HG03378 (cell line): ENCODE measurements around the gene NETO1.
A peak's percentile ranks its signal among the peaks of the same experiment; 100 is the strongest.

Source experiments
- ATAC-seq: cut with Tn5 transposase; IDR thresholded peaks from one replicate; pipeline ENCODE4 v1.9.1; 2021; ENCODE audit warnings: mild to moderate bottlenecking, moderate library complexity; ENCODE audit not compliant: unreplicated experiment

The NETO1 gene

DNA sequence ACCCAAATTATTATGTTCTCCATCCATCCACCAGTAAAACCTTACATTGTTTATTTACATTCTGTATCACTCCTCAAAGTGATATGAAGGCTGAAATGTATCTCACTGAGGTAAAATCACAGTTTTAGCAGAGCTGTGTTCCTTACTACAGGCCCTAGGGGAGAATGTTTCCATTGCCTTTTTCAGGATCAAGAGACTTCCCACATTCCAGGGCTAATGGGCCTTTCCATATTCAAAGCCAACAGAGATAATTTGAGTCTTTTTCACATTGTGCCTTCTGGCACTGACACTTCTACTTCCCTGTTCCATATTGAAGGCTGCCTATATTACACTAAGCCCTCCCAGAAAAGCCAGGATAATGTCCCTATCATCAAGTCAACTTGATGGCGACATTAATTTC lies 20.0 kb downstream of the NETO1 start:
- ATAC-seq: no peak

DNA sequence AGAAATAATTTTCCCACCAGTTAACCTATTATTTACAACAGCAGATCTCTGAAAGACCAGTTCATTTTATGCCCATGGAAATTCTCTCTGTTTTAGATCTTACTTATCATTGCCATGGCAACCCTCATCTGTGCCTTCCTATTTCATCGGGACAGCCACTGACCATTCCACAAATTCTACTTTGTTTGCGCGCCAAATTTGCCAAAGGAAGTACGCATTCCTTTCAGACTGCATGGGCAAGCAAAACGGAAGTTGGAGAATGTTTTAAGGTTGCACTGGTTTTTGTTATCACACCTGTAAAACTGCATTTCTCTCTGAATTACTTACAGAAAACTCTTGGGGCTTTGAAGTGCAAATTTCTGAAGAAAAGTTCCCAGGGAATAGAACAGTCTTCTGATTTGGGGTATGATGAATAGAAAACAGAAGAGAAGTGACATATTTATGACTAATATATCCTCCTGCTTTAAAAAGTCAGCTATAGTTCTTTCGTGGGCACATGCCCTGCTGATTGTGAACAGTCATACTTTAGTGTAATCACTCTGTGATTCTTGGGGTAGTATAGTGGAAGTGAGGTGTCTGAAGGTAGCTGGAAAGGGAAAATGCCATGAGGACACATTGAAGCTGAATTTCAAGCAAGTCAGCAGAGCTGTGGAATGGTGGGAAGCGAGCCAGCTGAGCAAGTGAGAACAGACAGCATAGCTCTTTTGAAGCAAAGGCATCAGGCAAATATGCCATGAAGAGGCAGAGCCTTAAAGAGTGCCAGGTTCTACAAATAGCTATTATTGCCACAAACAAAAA lies 20.9 kb downstream of the NETO1 start:
- ATAC-seq: no peak

DNA sequence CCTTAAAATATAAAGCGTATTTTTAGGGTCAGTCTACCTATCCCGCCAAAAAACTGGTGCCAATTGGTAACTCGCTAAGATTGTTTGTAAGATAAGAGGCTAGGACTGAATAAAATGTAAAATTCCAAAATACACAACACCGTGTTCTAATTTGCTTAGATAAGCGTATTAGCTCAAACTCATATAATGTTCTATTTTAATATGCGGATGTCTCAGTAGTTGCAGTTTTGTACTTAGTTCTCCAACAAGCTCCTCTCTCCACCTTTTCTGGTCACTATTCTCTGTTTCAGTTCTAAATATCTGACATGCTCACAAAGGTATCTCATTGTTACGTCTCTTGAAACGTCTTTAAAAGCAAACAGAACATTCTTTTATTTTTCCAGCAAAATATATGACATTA lies 24.0 kb downstream of the NETO1 start:
- ATAC-seq: no peak

DNA sequence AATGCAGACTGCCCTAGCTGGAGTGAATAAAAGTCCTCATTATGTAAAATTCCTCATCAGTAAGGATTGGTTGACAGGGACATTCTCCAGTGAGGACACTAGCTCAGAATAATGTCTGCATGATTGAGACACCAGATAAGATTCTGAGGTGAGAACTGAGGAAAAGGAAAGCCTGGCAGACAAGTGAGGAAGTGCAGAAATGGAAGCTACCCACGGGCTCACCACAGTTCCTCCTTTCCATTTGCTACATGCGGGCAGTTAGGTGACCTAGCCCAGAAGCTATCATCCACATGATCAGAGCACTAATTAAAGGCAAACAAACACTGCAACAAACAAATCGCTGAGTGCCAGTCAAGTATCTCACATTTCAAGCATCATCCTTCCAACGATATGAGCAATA lies 27.7 kb downstream of the NETO1 start:
- no peak for ATAC-seq

DNA sequence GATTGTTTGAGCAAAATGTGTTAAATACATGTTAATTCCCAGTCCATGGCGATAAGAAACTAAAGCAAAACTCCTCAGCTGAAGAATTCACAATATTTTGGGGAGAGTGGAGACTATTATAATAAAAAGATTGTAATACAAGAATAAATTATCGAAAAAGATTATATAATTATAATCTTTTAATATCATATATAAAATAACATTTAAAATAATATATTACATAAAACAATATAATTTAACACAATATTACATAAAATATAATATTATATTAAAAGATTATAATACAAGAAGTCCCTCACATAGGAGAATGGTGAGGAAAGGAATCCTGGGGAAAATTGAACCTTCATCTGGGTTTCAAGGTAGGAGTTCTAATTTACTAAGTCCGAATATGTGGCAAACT lies 33.1 kb downstream of the NETO1 start:
- no peak for ATAC-seq

DNA sequence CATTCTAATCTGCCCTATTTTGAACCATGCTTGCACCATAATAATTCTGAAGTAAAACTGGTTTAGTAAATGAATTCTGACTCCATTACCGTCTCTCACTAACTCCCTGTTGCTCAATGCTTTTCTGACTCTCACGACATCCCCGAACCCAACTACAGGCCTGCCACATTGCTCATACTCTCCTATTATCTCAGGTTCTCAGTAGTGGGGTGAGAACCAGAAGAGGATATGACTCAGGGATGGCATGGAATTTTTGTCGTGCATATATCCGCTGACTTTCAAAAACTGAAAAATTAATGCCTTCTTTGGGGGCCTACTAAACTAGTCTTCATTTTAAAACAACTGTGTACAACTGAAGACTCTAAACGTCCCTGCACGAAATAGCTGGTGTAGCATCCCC lies 34.3 kb downstream of the NETO1 start:
- ATAC-seq: no peak

DNA sequence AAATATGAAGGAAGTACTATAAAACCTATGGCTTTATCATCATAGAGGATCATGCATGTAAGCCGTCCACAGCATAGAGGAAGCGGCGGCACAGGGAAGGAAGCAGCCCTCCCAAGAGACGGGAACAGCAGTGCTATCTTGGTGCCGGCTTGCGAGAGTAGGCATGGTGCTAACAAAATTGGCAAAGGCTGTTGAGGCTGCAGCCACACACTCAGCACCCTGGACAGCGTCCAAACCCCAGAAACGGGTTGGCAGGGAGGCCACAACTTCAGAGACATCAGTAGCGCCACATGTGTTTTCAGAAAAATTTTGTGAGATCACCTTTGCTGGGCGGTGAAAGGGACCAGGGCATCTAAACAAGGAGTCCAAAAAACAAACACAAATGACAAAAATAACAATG lies 37.7 kb downstream of the NETO1 start:
- no peak for ATAC-seq

DNA sequence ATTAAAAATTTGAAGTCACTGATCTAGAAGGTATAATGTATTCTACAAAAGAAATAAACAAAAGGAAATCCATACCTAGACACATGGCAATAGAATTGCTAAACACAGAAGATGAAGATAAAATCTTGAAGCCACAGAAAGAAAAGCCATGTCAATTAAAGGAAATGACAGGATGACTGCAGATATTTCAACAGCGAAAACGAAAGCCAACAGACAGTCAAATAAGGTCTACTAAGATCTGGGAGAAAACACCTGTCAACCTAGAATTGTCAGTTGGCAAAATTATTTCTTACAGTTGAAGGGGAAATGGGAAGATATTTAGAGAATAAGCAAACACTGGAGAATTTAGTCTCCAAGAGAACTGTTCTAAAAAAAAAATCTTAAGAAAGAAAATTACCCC lies 39.2 kb downstream of the NETO1 start:
- ATAC-seq: no peak

DNA sequence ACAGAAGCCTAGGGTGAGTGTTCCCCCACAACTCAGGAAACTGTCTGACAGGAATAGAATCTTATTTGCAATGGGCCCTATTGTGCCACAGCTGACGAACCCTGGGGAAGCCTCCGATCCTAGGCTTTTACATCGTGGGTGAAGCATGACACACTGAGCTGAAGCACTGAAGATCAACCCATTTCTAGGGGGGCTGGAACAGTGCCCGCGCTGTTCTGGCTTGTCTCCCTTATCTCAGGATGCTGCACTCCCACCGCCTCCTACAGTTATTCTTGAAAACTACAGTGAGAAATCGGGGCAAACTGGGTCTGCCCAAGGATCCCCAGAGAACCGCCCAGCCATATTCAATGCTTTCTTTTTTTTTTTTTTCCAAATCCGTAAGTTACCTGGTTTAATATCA lies 41.1 kb downstream of the NETO1 start:
- ATAC-seq: no peak

DNA sequence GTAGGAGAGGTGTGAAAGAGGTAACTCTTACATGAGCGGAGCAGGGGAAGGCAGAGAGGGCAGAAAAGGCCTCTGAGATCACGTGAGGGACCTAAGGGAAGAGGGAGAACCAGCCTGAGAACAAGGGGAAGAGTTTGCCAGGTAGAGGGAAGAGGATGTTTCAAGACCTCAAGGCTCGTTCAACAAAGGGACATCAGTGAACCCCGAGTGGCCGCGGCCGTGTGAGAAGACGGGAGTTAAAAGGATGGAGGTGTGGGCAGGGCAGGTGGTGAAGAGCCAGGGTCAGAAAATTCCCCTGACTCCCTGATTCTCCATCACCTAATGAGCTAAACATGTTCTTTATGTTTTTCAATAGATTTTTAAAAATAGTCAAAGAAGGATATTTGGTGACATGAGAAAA lies 44.4 kb downstream of the NETO1 start:
- no peak for ATAC-seq

DNA sequence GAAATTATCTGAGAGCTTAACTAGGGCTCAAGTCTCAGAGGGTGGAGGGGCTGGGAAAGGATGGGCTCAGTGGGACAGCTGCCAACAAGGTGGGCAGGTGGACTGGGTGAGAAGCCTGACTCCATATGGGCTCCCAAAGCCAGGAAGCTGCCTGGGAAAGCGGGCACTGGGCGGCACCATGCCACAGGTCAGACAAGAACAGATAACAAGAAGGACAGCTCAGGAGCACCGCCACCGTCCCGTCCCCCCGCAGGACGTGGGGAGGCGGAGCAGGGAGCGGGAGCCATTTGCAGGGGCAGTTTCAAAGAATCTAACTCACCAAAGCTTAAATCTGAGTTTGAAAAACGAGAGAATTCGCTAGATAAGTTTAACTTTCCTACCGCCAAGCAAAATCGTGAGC lies 45.6 kb downstream of the NETO1 start:
- no peak for ATAC-seq

DNA sequence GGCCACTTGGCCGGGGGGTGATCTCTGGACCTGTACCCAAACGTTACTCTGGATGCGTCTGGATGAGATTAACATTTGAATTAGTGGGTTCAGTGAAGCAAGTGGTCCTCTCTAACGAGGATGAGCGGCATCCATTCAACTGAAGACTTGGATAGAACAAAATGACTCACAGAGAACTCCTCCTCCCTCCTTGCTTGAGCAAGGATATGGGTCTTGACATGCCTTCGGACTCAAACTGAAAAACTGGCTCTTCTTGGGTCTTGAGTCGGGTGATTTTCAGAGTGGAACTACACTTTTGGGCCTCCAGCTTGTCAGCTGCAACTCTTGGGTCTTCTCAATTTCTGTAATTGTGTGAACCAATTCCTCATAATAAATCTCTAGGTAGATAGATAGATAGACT lies 47.2 kb downstream of the NETO1 start:
- ATAC-seq: no peak

DNA sequence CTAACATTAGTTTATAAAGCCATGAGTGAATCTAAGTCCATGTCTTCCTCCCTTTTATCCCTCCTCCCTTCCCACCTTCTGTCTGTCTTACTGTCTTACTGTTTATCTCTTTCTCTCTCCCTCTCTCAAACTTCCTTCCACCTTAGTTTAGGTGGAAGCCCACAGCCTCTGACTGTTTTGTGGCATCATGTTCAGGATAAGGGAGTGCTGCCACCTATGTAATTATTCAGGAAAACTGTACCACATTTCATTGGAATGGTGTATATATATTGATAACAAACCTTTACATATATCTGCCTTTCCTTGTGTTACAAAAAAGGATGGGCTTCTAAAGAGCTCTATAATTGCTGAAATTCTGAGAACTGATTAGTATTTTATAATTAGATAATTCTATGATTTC lies 48.7 kb downstream of the NETO1 start:
- no peak for ATAC-seq

DNA sequence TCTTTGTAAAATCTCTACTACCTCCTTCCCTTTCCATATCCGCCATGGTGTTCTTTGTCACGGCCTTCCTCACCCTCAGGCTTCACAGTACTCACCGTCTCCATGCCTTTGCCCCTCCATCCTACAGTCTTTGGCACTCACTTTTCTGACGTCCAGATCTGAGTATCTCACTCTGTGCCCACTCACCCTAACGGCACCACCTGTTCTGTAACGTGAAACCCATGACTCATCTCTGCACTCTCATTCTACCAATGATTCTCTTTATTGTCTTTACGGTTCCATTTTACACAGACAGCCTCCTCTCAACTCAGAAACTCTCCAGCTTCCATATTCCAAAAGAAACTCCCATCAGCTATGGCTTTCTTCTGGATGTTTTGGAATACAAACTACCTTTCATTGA lies 56.7 kb downstream of the NETO1 start:
- ATAC-seq: peak; percentile 82

DNA sequence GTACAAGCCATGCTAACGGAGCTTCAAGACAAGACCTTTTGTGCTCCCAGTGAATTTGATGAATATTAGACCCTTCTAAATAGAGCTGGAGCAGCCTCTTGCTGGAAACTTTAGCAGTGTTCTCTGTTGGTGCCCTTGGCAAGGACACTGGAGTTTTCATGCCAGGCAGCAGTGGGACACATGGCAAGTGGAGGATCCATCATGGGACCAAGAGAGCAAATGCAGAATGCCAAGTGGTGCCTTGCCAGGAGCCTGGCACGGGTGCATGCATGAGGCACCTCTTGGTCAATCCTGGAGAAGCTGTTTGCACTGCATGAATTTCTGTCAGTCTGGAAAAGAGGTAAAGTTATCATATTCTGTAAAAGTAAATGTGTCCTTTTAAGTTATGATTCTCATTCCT lies 59.1 kb downstream of the NETO1 start:
- ATAC-seq: no peak

DNA sequence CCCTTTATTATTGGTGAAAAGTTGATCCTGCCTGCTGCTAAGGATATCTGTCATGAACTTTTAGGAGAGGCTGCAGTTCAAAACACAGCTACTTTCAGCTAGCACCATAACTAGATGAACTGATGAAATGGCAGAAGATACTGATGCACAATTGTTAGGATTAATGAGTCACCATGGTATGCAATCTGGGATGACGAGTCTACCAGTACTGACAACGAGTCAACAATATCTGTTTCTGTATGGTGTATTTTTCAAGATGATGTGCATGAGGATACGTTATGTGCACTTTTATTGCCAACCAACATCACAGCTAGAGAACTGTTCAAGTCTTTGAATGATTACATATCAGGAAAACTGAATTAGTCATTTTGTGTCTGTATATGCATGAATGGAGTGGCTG lies 68.7 kb downstream of the NETO1 start:
- no peak for ATAC-seq

DNA sequence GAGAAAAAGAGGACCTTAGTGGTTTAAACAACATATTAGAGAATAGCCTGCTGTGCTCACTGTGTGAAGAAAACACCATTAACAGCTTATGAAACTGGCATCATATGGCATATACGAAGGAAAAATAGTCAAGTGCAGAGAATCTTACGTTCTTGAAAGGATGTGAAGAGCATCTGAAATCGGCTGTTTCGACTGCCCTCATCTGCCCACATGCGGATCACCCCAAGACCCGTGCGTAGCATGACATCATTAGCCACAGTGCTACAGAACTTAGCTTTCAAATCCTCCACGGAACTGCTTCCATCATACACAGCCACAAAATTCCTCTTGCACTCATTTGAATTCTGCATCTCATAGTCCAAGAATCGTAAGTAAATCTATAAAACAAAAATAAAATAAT lies 84.3 kb downstream of the NETO1 start:
- ATAC-seq: no peak

DNA sequence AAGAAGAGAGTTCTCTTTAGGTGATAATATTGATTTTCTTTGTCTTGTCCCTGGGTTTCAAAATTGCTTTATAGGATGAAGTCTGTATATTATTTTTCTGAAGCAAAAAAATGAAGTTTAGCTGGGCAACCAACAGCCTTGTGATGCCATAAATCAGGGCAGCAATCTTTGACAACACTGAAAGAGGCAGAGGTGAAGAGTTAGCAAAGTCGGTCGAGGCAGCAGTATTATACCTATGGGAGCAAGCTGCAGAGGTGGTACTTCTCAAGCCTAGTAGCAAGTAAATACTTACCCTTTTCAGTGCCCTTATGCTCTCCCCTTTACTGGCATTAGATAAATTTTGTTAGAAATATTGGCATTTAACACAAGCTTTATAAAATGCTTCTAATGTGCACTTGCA lies 92.9 kb downstream of the NETO1 start:
- ATAC-seq: no peak

DNA sequence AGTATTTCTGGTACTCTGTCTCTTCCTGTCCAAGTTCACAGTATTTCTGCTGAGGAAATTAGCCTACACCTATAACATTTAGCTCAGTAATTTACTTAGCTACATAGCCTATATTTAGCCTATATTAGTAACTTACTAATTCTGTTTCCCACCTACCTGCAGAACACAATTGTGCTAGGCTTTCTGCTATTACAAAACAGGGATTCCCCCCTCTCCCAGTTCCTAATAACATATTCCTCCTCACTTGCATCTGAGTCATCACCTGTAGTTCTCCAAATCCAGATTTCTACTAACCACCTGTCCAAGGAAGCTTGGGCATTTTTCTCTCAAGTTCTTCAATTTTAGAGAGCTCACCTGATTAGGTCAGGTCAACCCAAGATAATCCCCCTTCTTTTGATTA lies 94.9 kb downstream of the NETO1 start:
- no peak for ATAC-seq

DNA sequence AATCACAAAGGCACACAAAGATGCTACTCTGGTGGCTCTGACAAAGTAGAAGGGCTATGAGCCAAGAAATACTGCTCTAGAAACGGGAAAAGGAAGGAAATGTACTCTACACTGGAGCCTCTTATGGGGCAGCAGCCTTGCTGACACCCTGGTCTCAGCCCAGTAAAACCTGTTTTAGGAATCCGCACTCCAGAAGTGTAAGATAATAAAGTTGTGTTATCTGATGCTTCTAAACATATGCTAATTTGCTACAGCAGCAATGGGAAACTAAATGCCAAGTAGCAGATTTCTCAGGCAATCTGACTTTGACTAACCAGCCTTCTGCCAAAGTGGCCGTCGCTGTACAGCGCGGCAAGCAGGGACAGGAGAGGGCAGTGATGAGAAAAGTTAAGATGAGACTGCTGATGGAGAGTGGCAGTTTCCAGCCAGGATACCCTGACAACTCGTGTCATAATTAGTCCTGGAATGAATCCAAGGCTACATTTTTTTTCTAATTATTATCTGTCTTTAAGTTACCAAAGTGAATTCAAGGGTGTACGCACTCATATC lies 99.0 kb downstream of the NETO1 start:
- ATAC-seq: no peak

DNA sequence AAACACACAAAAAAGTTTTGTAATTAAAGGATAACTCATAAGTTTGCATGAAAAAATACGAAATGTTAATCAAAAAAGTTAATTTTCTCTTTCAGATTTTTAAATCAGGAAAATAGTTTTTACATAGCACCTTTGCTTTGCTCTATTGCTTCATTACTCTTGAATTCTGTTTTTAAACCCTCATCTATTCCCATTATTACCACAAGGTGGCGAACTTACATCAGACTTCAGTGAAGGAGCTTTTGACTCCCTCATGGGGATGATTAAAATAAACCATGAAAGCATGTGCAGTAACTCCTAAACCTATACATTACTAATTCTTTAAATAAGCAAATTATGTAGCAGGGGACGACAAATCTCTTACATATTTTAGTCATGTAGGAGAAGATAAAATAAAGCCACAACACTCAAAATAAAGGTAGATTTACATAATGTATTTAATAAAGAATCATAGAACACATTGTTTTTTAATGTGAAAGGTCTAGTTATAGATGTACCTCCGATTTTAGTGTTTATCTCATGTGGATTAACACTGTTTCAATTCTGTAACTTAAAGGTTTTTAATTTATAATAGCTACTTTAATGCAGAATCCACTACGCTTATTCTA lies 105.2 kb downstream of the NETO1 start:
- ATAC-seq: peak; percentile 95

DNA sequence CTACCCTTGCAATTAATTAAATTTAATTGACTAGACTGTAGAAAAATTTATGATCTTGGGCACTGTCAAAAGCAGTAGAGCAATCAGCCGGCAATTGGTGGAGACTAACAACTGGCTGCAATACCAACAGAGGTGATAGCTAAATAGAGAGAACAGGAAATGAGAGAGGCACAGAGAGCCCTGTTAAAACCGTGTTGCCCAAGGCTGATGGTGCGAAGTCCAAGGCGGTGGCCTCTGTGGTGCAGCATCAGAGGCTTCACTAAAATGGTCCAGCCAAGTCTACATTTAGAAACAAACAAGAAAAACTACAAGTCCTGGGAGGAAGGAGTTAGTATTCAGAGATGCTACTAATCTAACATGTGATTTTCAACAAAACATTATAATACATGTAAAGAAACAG lies 115.6 kb downstream of the NETO1 start:
- ATAC-seq: no peak

DNA sequence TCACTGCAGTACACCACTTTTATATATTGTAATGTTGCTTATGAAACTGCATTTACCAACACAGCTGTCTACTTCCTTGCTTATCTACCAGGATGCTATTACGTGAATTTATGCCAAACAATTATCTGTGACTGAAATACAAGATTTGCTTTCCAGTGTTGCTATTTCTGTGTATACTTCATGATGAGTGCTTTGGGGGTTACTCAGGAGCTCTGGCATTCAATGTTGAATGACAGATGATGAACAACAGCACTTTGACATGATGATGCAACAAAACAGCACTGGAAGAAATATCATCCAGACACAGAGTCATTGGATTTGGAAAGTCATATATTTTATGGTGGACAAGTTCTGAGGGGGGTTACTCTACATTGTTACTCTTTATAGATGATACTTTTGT lies 125.8 kb downstream of the NETO1 start:
- ATAC-seq: no peak
